Measurements from ENCODE around the gene CFDP1.

The CFDP1 gene

DNA sequence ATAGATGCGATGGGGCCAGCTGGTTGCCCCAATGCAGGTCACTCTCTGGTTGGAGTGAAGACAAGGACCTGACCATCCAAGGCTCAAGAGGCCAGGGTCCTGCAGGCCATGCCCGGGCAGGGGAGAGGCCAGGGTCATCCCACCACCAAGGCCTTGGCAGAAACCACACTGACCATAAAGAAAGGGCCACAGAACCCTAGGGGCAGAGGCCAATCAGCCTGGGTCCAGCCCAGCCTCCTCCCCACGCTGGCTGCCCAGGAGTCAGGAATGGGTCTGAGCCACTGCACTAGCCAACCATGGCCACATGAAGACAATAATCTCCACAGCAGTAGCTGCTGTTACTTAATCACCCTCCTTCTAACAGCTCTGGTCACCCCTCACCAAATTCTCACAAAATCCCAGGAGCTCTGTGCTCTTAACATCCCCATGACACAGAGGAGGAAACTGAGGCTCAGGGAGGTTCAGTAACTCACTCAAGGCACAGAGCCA lies 171.7 kb downstream of the CFDP1 start:
- in situ Hi-C loops (cut with MboI; ENCODE audit: low sequenced_read_pairs, unreplicated experiment): no loop called here
- TF ChIP-seq, protein P1, sequence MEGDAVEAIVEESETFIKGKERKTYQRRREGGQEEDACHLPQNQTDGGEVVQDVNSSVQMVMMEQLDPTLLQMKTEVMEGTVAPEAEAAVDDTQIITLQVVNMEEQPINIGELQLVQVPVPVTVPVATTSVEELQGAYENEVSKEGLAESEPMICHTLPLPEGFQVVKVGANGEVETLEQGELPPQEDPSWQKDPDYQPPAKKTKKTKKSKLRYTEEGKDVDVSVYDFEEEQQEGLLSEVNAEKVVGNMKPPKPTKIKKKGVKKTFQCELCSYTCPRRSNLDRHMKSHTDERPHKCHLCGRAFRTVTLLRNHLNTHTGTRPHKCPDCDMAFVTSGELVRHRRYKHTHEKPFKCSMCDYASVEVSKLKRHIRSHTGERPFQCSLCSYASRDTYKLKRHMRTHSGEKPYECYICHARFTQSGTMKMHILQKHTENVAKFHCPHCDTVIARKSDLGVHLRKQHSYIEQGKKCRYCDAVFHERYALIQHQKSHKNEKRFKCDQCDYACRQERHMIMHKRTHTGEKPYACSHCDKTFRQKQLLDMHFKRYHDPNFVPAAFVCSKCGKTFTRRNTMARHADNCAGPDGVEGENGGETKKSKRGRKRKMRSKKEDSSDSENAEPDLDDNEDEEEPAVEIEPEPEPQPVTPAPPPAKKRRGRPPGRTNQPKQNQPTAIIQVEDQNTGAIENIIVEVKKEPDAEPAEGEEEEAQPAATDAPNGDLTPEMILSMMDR (IDR thresholded peaks at IDR 0.05; ENCODE audit: borderline replicate concordance, control extremely low read depth, extremely low read depth, insufficient read depth, missing control alignments): no peak
- no peak for DNase-seq (ENCODE audit: low spot score)

GRCh38 chr16:75260851-75261589 lies 172.3 kb downstream of the CFDP1 start:
- in situ Hi-C loops (cut with MboI; ENCODE audit: low sequenced_read_pairs, unreplicated experiment): no loop called here
- TF ChIP-seq, protein P1 (IDR thresholded peaks at IDR 0.05; ENCODE audit: borderline replicate concordance, control extremely low read depth, extremely low read depth, insufficient read depth, missing control alignments): no peak
- DNase-seq (ENCODE audit: low spot score): no peak

- in situ Hi-C loops (cut with MboI; ENCODE audit: low sequenced_read_pairs, unreplicated experiment): no loop called here
- TF ChIP-seq, protein P1 (IDR thresholded peaks at IDR 0.05; ENCODE audit: borderline replicate concordance, control extremely low read depth, extremely low read depth, insufficient read depth, missing control alignments): no peak
- no peak for DNase-seq (ENCODE audit: low spot score)
Observed at GRCh38 chr16:75258807-75259141, 174.5 kb downstream of the CFDP1 start.

- TF ChIP-seq, protein P1 (IDR thresholded peaks at IDR 0.05; ENCODE audit: borderline replicate concordance, control extremely low read depth, extremely low read depth, insufficient read depth, missing control alignments): no peak
Observed at GRCh38 chr16:75257886-75258806, 175.2 kb downstream of the CFDP1 start.

GRCh38 chr16:75256696-75257343 lies 176.5 kb downstream of the CFDP1 start:
- in situ Hi-C loops (cut with MboI; ENCODE audit: low sequenced_read_pairs, unreplicated experiment): no loop called here
- TF ChIP-seq, protein P1 (IDR thresholded peaks at IDR 0.05; ENCODE audit: borderline replicate concordance, control extremely low read depth, extremely low read depth, insufficient read depth, missing control alignments): no peak
- DNase-seq (ENCODE audit: low spot score): no peak

More at GRCh38 chr16:75257886-75258806, 175.2 kb downstream of the CFDP1 start:
- no peak for DNase-seq (ENCODE audit: low spot score)
- in situ Hi-C loops (cut with MboI; ENCODE audit: low sequenced_read_pairs, unreplicated experiment): no loop called here

- TF ChIP-seq, protein P1 (IDR thresholded peaks at IDR 0.05; ENCODE audit: borderline replicate concordance, control extremely low read depth, extremely low read depth, insufficient read depth, missing control alignments): no peak
- in situ Hi-C loops (cut with MboI; ENCODE audit: low sequenced_read_pairs, unreplicated experiment): no loop called here
- DNase-seq (ENCODE audit: low spot score): no peak
Observed at GRCh38 chr16:75256059-75256571, 177.2 kb downstream of the CFDP1 start.
